Vagina (tissue), 2 donors: Measurements from ENCODE around the gene ATP2C2.

Source experiments
- POLR2A ChIP-seq, 2 donors: fragments of 450-650 bp; IDR thresholded peaks; one replicate each; pipeline ENCODE4 v1.6.1; 2017; ENCODE audit warnings: antibody characterized with exemption in 2 of 2, mild to moderate bottlenecking in 2 of 2, moderate library complexity in 2 of 2
- POLR2AphosphoS5 ChIP-seq, 2 donors: sonication (generic); formaldehyde crosslinking; IDR thresholded peaks; one replicate each; pipeline ENCODE4 v1.9.0; 2017; ENCODE audit warnings: antibody characterized with exemption in 2 of 2, mild to moderate bottlenecking in 2 of 2, low read depth in 1 of 2; ENCODE audit not compliant: insufficient read depth in 1 of 2
- TF ChIP-seq, protein P1 (sequence below), 3 experiments: fragments of 450-650 bp in 2 of 3; fragments of 200-600 bp in 1 of 3; sonication (generic) in 1 of 3; IDR thresholded peaks; one replicate each; pipeline ENCODE4 v1.5.1; 2017 to 2019; ENCODE audit warnings: antibody characterized with exemption in 3 of 3, mild to moderate bottlenecking in 2 of 3, moderate library complexity in 2 of 3

GRCh38 chr16:84362471-84362941, 5.8 kb upstream of the ATP2C2 start:
- TF ChIP-seq, protein P1, sequence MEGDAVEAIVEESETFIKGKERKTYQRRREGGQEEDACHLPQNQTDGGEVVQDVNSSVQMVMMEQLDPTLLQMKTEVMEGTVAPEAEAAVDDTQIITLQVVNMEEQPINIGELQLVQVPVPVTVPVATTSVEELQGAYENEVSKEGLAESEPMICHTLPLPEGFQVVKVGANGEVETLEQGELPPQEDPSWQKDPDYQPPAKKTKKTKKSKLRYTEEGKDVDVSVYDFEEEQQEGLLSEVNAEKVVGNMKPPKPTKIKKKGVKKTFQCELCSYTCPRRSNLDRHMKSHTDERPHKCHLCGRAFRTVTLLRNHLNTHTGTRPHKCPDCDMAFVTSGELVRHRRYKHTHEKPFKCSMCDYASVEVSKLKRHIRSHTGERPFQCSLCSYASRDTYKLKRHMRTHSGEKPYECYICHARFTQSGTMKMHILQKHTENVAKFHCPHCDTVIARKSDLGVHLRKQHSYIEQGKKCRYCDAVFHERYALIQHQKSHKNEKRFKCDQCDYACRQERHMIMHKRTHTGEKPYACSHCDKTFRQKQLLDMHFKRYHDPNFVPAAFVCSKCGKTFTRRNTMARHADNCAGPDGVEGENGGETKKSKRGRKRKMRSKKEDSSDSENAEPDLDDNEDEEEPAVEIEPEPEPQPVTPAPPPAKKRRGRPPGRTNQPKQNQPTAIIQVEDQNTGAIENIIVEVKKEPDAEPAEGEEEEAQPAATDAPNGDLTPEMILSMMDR (IDR thresholded peaks at IDR 0.05) = no peak
- TF ChIP-seq POLR2A (IDR thresholded peaks at IDR 0.05) (no peak), POLR2AphosphoS5 (IDR thresholded peaks at IDR 0.05; ENCODE audit: insufficient read depth in 1 of 2, low read depth in 1 of 2) (no peak)
